ENCODE results near the gene C5orf24.
A peak's percentile ranks its signal among the peaks of the same experiment; 100 is the strongest.

C5orf24 gene

DNA sequence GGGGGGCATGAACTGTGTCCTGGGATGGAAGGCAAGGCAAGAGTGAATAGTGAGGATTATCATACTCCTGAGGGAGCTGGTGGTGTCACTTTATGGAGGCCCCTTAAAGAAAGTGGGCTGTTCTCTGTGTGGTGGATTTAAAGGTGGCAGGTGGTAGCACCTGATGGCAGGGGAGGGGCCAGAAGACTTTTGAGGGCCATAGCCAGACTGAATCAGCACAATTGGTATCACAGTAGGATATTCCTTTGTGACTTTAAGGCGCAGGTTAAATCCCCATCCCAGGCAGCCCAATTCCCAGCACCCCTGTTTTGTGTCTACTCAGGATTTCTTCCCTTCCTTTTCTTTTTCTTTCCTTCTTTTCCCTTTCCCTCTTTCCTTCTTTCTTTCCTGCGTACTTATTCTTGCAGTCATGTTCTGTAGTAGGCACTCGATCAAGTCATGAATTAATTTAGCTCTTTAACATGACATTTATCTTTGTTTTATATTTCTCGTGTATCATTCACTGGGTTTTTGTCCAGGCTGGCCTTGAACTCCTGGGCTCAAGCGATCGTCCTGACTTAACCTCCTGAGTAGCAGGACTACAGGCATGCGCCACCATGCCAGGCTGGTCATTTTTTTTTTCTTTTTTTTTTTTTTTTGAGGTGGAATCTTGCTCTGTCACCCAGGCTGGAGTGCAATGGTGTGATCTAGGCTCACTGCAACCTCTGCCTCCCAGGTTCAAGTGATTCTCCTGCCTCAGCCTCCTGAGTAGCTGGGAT is 48.2 kb downstream of the C5orf24 start:
- DNase-seq: no peak
- intact Hi-C loops (cut with DNase I): no loop called here

DNA sequence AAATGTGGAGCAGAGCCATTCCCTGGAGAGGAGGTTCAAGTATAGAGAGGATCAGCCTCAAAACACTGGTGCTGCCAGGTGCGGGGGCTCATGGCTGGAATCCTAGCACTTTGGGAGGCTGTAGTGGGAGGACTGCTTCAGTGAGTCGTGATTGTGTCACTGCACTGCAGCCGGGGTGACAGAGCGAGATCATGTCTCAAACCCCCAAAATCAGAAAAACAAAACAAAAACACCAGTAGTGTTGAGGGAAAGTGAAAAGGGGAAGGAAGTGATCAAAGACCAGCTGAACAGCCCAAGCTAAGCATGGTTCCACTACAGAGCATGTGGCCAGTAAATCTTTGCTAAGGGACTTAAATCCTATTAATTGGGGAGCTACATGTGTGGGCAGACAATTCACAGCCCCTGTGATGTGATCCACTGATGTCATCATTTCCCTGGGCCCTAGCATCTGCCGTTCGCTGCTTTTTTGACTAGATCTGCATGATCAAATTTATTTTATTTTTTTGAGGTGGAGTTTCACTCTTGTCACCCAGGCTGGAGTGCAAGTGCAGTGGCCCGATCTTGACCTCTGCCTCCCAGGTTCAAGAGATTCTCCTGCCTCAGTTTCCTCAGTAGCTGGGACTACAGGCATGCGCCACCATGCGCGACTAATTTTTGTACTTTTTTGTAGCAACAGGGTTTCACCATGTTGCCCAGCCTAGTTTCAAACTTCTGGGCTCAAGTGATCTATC is 56.5 kb downstream of the C5orf24 start:
- intact Hi-C loops (cut with DNase I): no loop called here
- peak in 13 of 42 donors; percentile 12 to 51 (median 25) for DNase-seq

DNA sequence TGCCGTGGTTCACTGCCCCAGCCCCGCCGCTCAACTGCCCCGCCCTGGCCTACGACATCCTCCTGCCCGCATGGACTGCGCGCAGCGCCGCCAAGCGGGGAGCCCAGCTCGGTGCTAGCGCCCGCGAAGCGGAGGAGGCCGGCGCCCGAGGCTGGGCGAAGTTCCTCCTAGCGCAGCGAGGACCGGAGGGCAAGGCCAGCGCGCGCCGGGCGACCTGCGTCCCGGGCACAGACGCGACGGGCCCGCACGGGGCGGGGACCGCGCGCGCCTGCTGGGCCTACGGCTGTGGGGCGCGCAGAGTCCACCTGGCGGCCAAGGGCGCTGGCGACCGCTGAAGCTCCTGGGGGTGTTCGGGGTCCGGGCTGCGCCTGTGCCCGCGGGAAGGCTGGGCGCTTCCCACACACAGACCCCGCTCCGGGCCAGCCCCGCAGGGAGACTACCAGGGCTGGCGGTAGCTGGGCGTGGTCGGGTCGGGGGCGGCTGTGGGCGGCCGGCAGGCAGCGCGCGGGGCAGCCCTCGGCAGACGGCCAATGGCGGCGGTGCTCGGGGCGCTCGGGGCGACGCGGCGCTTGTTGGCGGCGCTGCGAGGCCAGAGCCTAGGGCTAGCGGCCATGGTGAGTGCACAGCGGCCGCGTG is 59.0 kb downstream of the C5orf24 start, which contains the start of gene PCBD2:
TSS of gene PCBD2 (plus strand) at position 522 of the 636 bp plus-strand sequence. CDS start at position 531, 9 bp downstream.
- peak; percentile 66 to 95 (median 90) for DNase-seq
- intact Hi-C loops (cut with DNase I): loop anchor here (2.0 to 5.0 kb wide), 3 partner anchors 28 to 167 kb away; partner anchors contain the start of genes C5orf24 and CAMLG

DNA sequence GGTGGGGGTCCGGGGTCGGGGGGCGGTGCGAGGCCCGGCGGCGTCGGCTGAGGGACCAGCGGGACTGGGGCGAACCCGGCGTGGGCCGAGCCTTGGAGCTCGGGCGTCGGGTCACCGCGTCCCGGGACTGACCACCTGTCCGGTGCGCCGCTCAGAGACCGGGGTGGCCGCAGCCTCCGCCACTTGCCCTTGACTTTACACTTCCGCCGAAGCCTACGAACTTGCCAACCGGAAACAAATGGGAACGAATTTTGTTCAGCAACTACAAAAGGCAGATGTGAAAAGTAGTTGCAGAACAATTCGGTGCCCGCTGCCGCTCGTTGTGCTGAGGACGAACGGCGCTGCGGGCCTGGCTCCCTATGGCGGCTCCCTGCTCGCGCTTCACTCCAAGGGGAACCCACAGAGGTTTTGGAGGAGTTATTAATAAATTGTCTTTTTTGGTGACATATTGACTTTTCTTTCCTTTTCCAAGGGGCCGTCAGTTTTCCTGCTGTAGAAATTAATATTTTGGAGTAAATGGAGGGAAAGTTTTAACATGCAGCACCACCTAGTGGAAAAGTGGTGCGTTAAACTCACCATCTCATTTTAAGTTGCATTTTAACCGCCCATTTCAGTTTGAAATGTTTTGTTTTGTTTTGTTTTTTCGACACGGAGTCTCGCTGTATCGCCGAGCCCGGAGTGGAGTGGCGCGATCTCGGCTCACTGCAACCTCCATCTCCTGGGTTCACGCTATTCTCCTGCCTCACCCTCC is 59.7 kb downstream of the C5orf24 start:
- DNase-seq: peak in 41 of 42 donors; percentile 14 to 81 (median 59)
- intact Hi-C loops (cut with DNase I): loop anchor here (2.0 to 5.0 kb wide), 3 partner anchors 29 to 168 kb away; partner anchors contain the start of genes C5orf24 and CAMLG

DNA sequence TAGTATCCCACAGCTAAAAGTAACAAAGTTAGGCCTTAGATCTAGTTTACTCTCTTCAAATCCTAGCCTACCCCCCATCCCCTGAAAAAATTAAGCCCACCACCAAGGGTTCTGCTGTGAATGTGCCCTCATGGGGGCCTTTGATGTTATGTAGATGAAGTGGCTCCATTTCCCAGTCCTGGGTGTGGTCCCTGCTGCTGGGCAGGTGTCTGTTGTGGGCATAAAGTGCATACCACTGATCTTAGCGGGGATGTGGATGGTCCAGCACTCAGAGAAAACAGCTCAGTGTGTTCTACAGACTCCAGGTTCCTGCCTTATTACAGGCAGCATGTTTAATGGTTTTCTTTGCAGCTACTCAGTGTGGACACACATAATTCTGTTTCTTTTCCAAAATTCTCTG is 61.0 kb downstream of the C5orf24 start:
- no peak for DNase-seq
- intact Hi-C loops (cut with DNase I): loop anchor here (5.0 kb wide), 2 partner anchors 60 to 170 kb away; partner anchors contain the start of genes C5orf24 and CAMLG

Measured in head of caudate nucleus (tissue), 42 donors.